BLaER1 treated with 17β-estradiol and CSF1 and Interleukin-3, amounts not matched to agents 10 nM and 100 nM (cell line): ENCODE data around the gene ALDH1A1.

Experiments
- H3K27ac ChIP-seq, 11 experiments: shearing (Covaris generic); formaldehyde crosslinking; 2 replicates each; pipeline ENCODE4 v1.8.1; 2022
- H3K27me3 ChIP-seq, 11 experiments: shearing (Covaris generic); formaldehyde crosslinking; 2 replicates each; pipeline ENCODE4 v1.8.1; 2022
- H3K36me3 ChIP-seq, 11 experiments: shearing (Covaris generic); formaldehyde crosslinking; 2 replicates each; pipeline ENCODE4 v1.8.1; 2022
- H3K4me1 ChIP-seq, 10 experiments: shearing (Covaris generic); formaldehyde crosslinking; 2 replicates each; pipeline ENCODE4 v1.8.1; 2022
- H3K4me2 ChIP-seq, 11 experiments: shearing (Covaris generic); formaldehyde crosslinking; 2 replicates each; pipeline ENCODE4 v1.8.1; 2022
- H3K4me3 ChIP-seq, 10 experiments: shearing (Covaris generic); formaldehyde crosslinking; 2 replicates each; pipeline ENCODE4 v1.8.1; 2022
- H3K9ac ChIP-seq, 11 experiments: shearing (Covaris generic); formaldehyde crosslinking; 2 replicates each; pipeline ENCODE4 v1.8.1; 2022
- H3K9me3 ChIP-seq, 11 experiments: shearing (Covaris generic); formaldehyde crosslinking; replicated peaks in 1 of 11; 2 replicates each; pipeline ENCODE4 v1.8.1; 2022
- H4K20me1 ChIP-seq, 11 experiments: shearing (Covaris generic); formaldehyde crosslinking; 2 replicates each; pipeline ENCODE4 v1.8.1; 2022
- Cebpa-rat ChIP-seq, 11 experiments: shearing (Covaris generic); IDR thresholded peaks; 2 replicates each; pipeline ENCODE4 v1.8.1; 2022

The ALDH1A1 gene

GRCh38 chr9:72936679-72937078 lies 16.2 kb downstream of the ALDH1A1 start:
- H3K36me3 ChIP-seq: no peaks in the 10 kb centered on the region
- H4K20me1 ChIP-seq: no peaks in the 10 kb centered on the region
- TF ChIP-seq Cebpa-rat (IDR thresholded peaks at IDR 0.05): no peak
- no peaks in the 10 kb centered on the region for H3K27me3 ChIP-seq
- no peak overlapping the region for H3K27ac ChIP-seq
- no peaks in the 10 kb centered on the region for H3K4me1 ChIP-seq
- H3K4me2 ChIP-seq: no peak overlapping the region
- H3K9me3 ChIP-seq: no peaks in the 10 kb centered on the region
- no peak overlapping the region for H3K9ac ChIP-seq
- no peak overlapping the region for H3K4me3 ChIP-seq

GRCh38 chr9:72936266-72936665 lies 16.6 kb downstream of the ALDH1A1 start:
- Histone ChIP-seq H4K20me1 (no peaks in the 10 kb centered on the region), H3K27ac (no peak overlapping the region), H3K4me1 (no peaks in the 10 kb centered on the region), H3K9ac (no peak overlapping the region), H3K4me3 (no peak overlapping the region), H3K4me2 (no peak overlapping the region), H3K9me3 (no peaks in the 10 kb centered on the region), H3K27me3 (no peaks in the 10 kb centered on the region), H3K36me3 (no peaks in the 10 kb centered on the region)
- no peak for TF ChIP-seq Cebpa-rat (IDR thresholded peaks at IDR 0.05)

GRCh38 chr9:72935595-72935994 lies 17.3 kb downstream of the ALDH1A1 start:
- no peaks in the 10 kb centered on the region for H3K4me1 ChIP-seq
- H3K36me3 ChIP-seq: no peaks in the 10 kb centered on the region
- no peak overlapping the region for H3K4me2 ChIP-seq

GRCh38 chr9:72933730-72934665 lies 18.9 kb downstream of the ALDH1A1 start:
- no peaks in the 10 kb centered on the region for H3K27me3 ChIP-seq
- TF ChIP-seq Cebpa-rat (IDR thresholded peaks at IDR 0.05): no peak

More at GRCh38 chr9:72935595-72935994, 17.3 kb downstream of the ALDH1A1 start:
- TF ChIP-seq Cebpa-rat (IDR thresholded peaks at IDR 0.05): no peak
- H3K27me3 ChIP-seq: no peaks in the 10 kb centered on the region
- no peak overlapping the region for H3K27ac ChIP-seq
- no peak overlapping the region for H3K4me3 ChIP-seq
- no peak overlapping the region for H3K9ac ChIP-seq
- no peaks in the 10 kb centered on the region for H4K20me1 ChIP-seq
- no peaks in the 10 kb centered on the region for H3K9me3 ChIP-seq

GRCh38 chr9:72932619-72933018 lies 20.2 kb downstream of the ALDH1A1 start:
- Histone ChIP-seq H3K4me1 (no peaks in the 10 kb centered on the region), H3K27me3 (no peaks in the 10 kb centered on the region), H4K20me1 (no peaks in the 10 kb centered on the region), H3K9ac (no peak overlapping the region), H3K27ac (no peak overlapping the region), H3K36me3 (no peaks in the 10 kb centered on the region), H3K4me3 (no peak overlapping the region), H3K4me2 (no peak overlapping the region), H3K9me3 (no peaks in the 10 kb centered on the region)
- no peak for TF ChIP-seq Cebpa-rat (IDR thresholded peaks at IDR 0.05)

More at GRCh38 chr9:72933730-72934665, 18.9 kb downstream of the ALDH1A1 start:
- no peaks in the 10 kb centered on the region for H3K4me1 ChIP-seq
- H3K9ac ChIP-seq: no peak overlapping the region
- H3K36me3 ChIP-seq: no peaks in the 10 kb centered on the region
- H4K20me1 ChIP-seq: no peaks in the 10 kb centered on the region
- no peak overlapping the region for H3K4me2 ChIP-seq
- H3K9me3 ChIP-seq: no peaks in the 10 kb centered on the region
- no peak overlapping the region for H3K27ac ChIP-seq
- no peak overlapping the region for H3K4me3 ChIP-seq

- H4K20me1 ChIP-seq: no peaks in the 10 kb centered on the region
- no peak overlapping the region for H3K27ac ChIP-seq
- H3K4me2 ChIP-seq: no peak overlapping the region
- no peak overlapping the region for H3K9ac ChIP-seq
- H3K4me1 ChIP-seq: no peaks in the 10 kb centered on the region
- no peaks in the 10 kb centered on the region for H3K27me3 ChIP-seq
- no peak overlapping the region for H3K4me3 ChIP-seq
- TF ChIP-seq Cebpa-rat (IDR thresholded peaks at IDR 0.05): no peak
- no peaks in the 10 kb centered on the region for H3K36me3 ChIP-seq
- H3K9me3 ChIP-seq: no peaks in the 10 kb centered on the region
Observed at GRCh38 chr9:72931897-72932296, 21.0 kb downstream of the ALDH1A1 start.

- H3K27ac ChIP-seq: no peak overlapping the region
- no peak overlapping the region for H3K9ac ChIP-seq
- H3K4me1 ChIP-seq: no peaks in the 10 kb centered on the region
- no peaks in the 10 kb centered on the region for H3K36me3 ChIP-seq
- no peaks in the 10 kb centered on the region for H4K20me1 ChIP-seq
- H3K4me3 ChIP-seq: no peak overlapping the region
- no peak for TF ChIP-seq Cebpa-rat (IDR thresholded peaks at IDR 0.05)
- H3K27me3 ChIP-seq: no peaks in the 10 kb centered on the region
- no peak overlapping the region for H3K4me2 ChIP-seq
- H3K9me3 ChIP-seq: no peaks in the 10 kb centered on the region
Observed at GRCh38 chr9:72931437-72931836, 21.4 kb downstream of the ALDH1A1 start.

- H3K4me3 ChIP-seq: no peak overlapping the region
Observed at GRCh38 chr9:72930828-72931227, 22.0 kb downstream of the ALDH1A1 start.

GRCh38 chr9:72929542-72929941 lies 23.3 kb downstream of the ALDH1A1 start:
- Histone ChIP-seq H3K9ac (no peak overlapping the region), H3K27ac (no peak overlapping the region), H3K9me3 (no peaks in the 10 kb centered on the region), H3K4me1 (no peaks in the 10 kb centered on the region), H3K4me3 (no peak overlapping the region), H3K27me3 (no peaks in the 10 kb centered on the region), H4K20me1 (no peaks in the 10 kb centered on the region), H3K4me2 (no peak overlapping the region), H3K36me3 (no peaks in the 10 kb centered on the region)
- no peak for TF ChIP-seq Cebpa-rat (IDR thresholded peaks at IDR 0.05)

More at GRCh38 chr9:72930828-72931227, 22.0 kb downstream of the ALDH1A1 start:
- Histone ChIP-seq H3K9ac (no peak overlapping the region), H3K4me2 (no peak overlapping the region), H3K4me1 (no peaks in the 10 kb centered on the region), H4K20me1 (no peaks in the 10 kb centered on the region), H3K27me3 (no peaks in the 10 kb centered on the region), H3K27ac (no peak overlapping the region), H3K36me3 (no peaks in the 10 kb centered on the region), H3K9me3 (no peaks in the 10 kb centered on the region)
- no peak for TF ChIP-seq Cebpa-rat (IDR thresholded peaks at IDR 0.05)

- Histone ChIP-seq H3K4me2 (no peak overlapping the region), H3K9me3 (no peaks in the 10 kb centered on the region), H3K27me3 (no peaks in the 10 kb centered on the region), H3K27ac (no peak overlapping the region), H3K36me3 (no peaks in the 10 kb centered on the region), H3K9ac (no peak overlapping the region), H3K4me1 (no peaks in the 10 kb centered on the region), H4K20me1 (no peaks in the 10 kb centered on the region), H3K4me3 (no peak overlapping the region)
- no peak for TF ChIP-seq Cebpa-rat (IDR thresholded peaks at IDR 0.05)
Observed at GRCh38 chr9:72928042-72928507, 24.8 kb downstream of the ALDH1A1 start.
